HEK293T (cell line): ENCODE results near the gene FAM124B.

Source experiments
- ARNT ChIP-seq: fragments of 450-650 bp; IDR thresholded peaks from 2 replicates; pipeline ENCODE4 v1.6.1; 2017; ENCODE audit warnings: mild to moderate bottlenecking
- FOXA1 ChIP-seq: fragments of 450-650 bp; IDR thresholded peaks from 2 replicates; pipeline ENCODE4 v1.6.1; 2016; ENCODE audit warnings: mild to moderate bottlenecking
- FOXK2 ChIP-seq: fragments of 450-650 bp; IDR thresholded peaks from 2 replicates; pipeline ENCODE4 v1.6.1; 2016; ENCODE audit warnings: mild to moderate bottlenecking
- FOXM1 ChIP-seq: fragments of 450-650 bp; IDR thresholded peaks from 2 replicates; pipeline ENCODE4 v1.6.1; 2017; ENCODE audit warnings: mild to moderate bottlenecking, borderline replicate concordance
- L3MBTL2 ChIP-seq: fragments of 450-650 bp; conservative IDR thresholded peaks from 2 replicates; pipeline ENCODE4 v1.6.1; 2016; ENCODE audit warnings: mild to moderate bottlenecking
- NFRKB ChIP-seq: fragments of 450-650 bp; IDR thresholded peaks from 2 replicates; pipeline ENCODE4 v1.6.1; 2016; ENCODE audit warnings: mild to moderate bottlenecking, moderate library complexity
- PKNOX1 ChIP-seq: fragments of 450-650 bp; IDR thresholded peaks from 2 replicates; pipeline ENCODE4 v1.6.1; 2016
- SP1 ChIP-seq: fragments of 450-650 bp; IDR thresholded peaks from 2 replicates; pipeline ENCODE4 v1.6.1; 2017
- SUZ12 ChIP-seq: fragments of 450-650 bp; IDR thresholded peaks from 2 replicates; pipeline ENCODE4 v1.6.1; 2016; ENCODE audit warnings: mild to moderate bottlenecking
- TARDBP ChIP-seq: fragments of 450-650 bp; IDR thresholded peaks from 2 replicates; pipeline ENCODE4 v1.6.1; 2016
- ZNF384 ChIP-seq: fragments of 450-650 bp; IDR thresholded peaks from 2 replicates; pipeline ENCODE4 v1.6.1; 2016

DNA sequence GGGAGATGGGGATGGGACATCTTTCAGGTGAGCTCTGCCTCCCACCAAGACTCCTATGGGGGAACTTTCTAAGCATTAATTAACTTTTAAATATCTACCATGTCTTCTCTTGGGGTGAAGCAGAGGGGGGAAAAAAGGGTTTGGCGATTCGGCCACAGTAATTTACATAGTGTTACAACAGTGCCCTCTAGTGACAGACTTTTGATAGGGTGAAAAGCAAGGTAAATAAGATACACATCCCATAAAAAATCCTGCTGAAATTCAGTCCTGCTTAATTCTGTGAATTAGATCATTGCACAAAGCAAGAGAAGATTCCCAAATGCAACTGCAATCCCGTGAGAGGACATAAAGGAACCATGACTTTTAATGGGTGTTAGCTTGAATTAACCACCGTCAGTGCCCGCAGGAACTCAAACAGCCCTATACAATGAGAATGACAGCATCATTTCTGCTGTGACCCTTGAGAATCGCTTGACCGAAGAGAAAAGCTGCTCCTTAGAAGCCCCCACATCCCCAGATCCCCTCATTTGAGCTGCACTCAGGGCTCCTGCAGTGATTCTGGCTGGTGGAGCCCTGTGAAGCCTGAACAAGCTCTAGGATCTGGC lies 32.8 kb downstream of the FAM124B start:
- TF ChIP-seq NFRKB: no peak
- no peak for TF ChIP-seq SUZ12
- TF ChIP-seq FOXM1: no peak
- no peak for TF ChIP-seq FOXA1
- TF ChIP-seq ARNT: no peak
- no peak for TF ChIP-seq TARDBP
- no peak for TF ChIP-seq FOXK2
- no peak for TF ChIP-seq PKNOX1
- TF ChIP-seq SP1: no peak
- TF ChIP-seq L3MBTL2: no peak
- no peak for TF ChIP-seq ZNF384
